Duodenal mucosa (tissue), 2 donors: Measurements from ENCODE around the gene PRKAR1B.

ENCODE experiments used
- H3K27ac ChIP-seq: one replicate; pipeline ENCODE4 v1.7.0; 2013; ENCODE audit warnings: low read depth, low read length
- H3K27me3 ChIP-seq, 2 donors: one replicate each; pipeline ENCODE4 v1.7.0; 2013; ENCODE audit warnings: low read length in 2 of 2, control low read depth in 1 of 2; ENCODE audit not compliant: insufficient read depth in 2 of 2, control insufficient read depth in 1 of 2
- H3K36me3 ChIP-seq, 2 donors: one replicate each; pipeline ENCODE4 v1.7.0; 2013; ENCODE audit warnings: low read length in 2 of 2, control low read depth in 1 of 2; ENCODE audit not compliant: insufficient read depth in 2 of 2, control insufficient read depth in 1 of 2
- H3K4me1 ChIP-seq, 2 donors: one replicate each; pipeline ENCODE4 v1.7.0; 2013; ENCODE audit warnings: low read length in 2 of 2, control low read depth in 1 of 2; ENCODE audit not compliant: insufficient read depth in 2 of 2, control insufficient read depth in 1 of 2
- H3K4me3 ChIP-seq, 2 donors: one replicate each; pipeline ENCODE4 v1.7.0; 2013; ENCODE audit warnings: low read length in 2 of 2, low read depth in 1 of 2
- H3K9ac ChIP-seq, 2 donors: one replicate each; pipeline ENCODE4 v1.7.0; 2013; ENCODE audit warnings: low read length in 2 of 2, low read depth in 1 of 2
- H3K9me3 ChIP-seq, 2 donors: one replicate each; pipeline ENCODE4 v1.7.0; 2013; ENCODE audit warnings: low read length in 2 of 2, control low read depth in 1 of 2; ENCODE audit not compliant: control insufficient read depth in 1 of 2

The PRKAR1B gene

GRCh38 chr7:534959-535358 lies 192.1 kb downstream of the PRKAR1B start:
- Histone ChIP-seq H3K9me3 (no peaks in the 10 kb centered on the region), H3K27me3 (peaks cover 0 to 4% of the 10 kb centered on the region in 2 donors), H3K4me3 (no peak overlapping the region), H3K4me1 (peaks cover 18 to 19% of the 10 kb centered on the region in 2 donors), H3K36me3 (no peaks in the 10 kb centered on the region), H3K9ac (no peak overlapping the region), H3K27ac (no peak overlapping the region)

DNA sequence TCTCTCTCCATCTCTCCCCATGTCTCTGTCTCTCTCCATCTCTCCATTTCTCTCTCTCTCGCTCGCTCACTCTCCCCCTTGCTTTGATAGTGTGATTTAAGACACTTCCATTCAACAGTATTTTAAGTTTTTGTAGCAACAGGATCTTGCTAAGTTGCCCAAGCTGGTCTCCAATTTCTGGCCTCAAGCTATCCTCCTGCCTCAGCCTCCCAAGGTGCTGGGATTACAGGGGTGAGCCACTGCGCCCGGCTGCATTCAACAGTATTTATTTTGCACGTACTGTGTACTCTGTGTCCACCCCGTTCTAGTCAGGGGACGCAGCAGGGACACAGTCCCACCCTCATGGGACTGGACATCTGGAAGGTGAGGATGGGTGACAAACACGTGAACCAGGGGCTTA lies 193.0 kb downstream of the PRKAR1B start:
- H3K4me1 ChIP-seq, result peaks cover 13 to 16% of the 10 kb centered on the region in 2 donors
- no peaks in the 10 kb centered on the region for H3K9me3 ChIP-seq
- peaks cover 0 to 4% of the 10 kb centered on the region in 2 donors for H3K27me3 ChIP-seq
- H3K27ac ChIP-seq, result no peak overlapping the region
- no peak overlapping the region for H3K4me3 ChIP-seq
- H3K9ac ChIP-seq, result no peak overlapping the region
- H3K36me3 ChIP-seq, result no peaks in the 10 kb centered on the region

GRCh38 chr7:533266-533665 lies 193.8 kb downstream of the PRKAR1B start:
- H3K27me3 ChIP-seq, result peaks cover 0 to 4% of the 10 kb centered on the region in 2 donors
- H3K4me3 ChIP-seq, result no peak overlapping the region
- H3K36me3 ChIP-seq, result no peaks in the 10 kb centered on the region
- no peak overlapping the region for H3K27ac ChIP-seq
- peaks cover 5 to 8% of the 10 kb centered on the region in 2 donors for H3K4me1 ChIP-seq
- H3K9me3 ChIP-seq, result no peaks in the 10 kb centered on the region
- no peak overlapping the region for H3K9ac ChIP-seq

DNA sequence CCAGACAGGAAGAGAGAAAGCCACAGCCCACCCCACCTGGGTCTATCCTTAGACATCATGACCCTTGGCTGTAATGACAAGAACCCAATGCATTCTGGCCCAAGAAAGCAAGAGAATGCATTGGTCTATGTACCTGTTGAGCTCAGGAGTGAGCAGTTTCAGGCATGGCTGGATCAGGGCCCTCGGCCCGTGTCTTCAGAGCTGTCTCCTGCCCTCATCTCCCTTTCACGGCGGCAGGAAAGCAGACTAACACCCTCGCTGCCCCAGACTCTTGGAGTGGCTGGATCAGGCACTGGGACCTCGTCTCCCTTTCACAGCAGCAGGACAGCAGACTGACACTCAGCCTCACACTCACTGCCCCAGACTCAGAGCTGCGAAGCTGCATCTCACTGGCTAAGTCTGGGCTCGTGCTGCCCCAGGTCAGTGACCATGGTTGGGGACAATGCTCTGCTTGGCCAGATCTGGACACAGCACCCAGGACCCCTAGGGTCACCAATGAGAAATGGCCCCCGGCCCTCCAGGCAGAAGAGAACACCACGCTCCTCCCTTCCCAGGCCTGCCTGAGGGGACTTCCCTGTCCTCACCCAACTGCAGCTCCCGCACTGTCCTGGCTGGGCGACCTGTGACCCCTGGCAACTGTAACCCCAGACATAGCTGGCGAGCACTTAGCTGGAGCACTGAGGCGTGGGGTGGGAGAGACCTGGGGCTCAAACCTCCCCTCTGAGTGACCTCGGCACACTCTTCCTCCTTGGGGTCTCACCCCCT lies 194.5 kb downstream of the PRKAR1B start:
- Histone ChIP-seq H3K4me3 (no peak overlapping the region), H3K36me3 (no peaks in the 10 kb centered on the region), H3K4me1 (peaks cover under 1 to 1% of the 10 kb centered on the region in 2 donors), H3K9me3 (no peaks in the 10 kb centered on the region), H3K27ac (no peak overlapping the region), H3K27me3 (peaks cover 0 to 4% of the 10 kb centered on the region in 2 donors), H3K9ac (no peak overlapping the region)

- H3K27ac ChIP-seq, result no peak overlapping the region
- no peak overlapping the region for H3K9ac ChIP-seq
- no peaks in the 10 kb centered on the region for H3K9me3 ChIP-seq
- no peaks in the 10 kb centered on the region for H3K4me1 ChIP-seq
- H3K36me3 ChIP-seq, result no peaks in the 10 kb centered on the region
- H3K27me3 ChIP-seq, result peaks cover 0 to 4% of the 10 kb centered on the region in 2 donors
- no peak overlapping the region for H3K4me3 ChIP-seq
Measured at GRCh38 chr7:531777-532176, 195.3 kb downstream of the PRKAR1B start.

GRCh38 chr7:528451-528850 lies 198.6 kb downstream of the PRKAR1B start:
- H3K9ac ChIP-seq, result no peak overlapping the region
- no peaks in the 10 kb centered on the region for H3K36me3 ChIP-seq
- no peak overlapping the region for H3K27ac ChIP-seq
- peaks cover 2 to 4% of the 10 kb centered on the region in 2 donors for H3K27me3 ChIP-seq
- H3K4me1 ChIP-seq, result peaks cover 0 to 2% of the 10 kb centered on the region in 2 donors
- H3K9me3 ChIP-seq, result no peaks in the 10 kb centered on the region
- no peak overlapping the region for H3K4me3 ChIP-seq

GRCh38 chr7:527723-528122 lies 199.4 kb downstream of the PRKAR1B start:
- Histone ChIP-seq H3K9me3 (no peaks in the 10 kb centered on the region), H3K9ac (no peak overlapping the region), H3K36me3 (no peaks in the 10 kb centered on the region), H3K4me1 (peaks cover 5 to 6% of the 10 kb centered on the region in 2 donors), H3K27me3 (peaks cover 9 to 10% of the 10 kb centered on the region in 2 donors), H3K4me3 (no peak overlapping the region), H3K27ac (no peak overlapping the region)

GRCh38 chr7:526460-527034 lies 200.5 kb downstream of the PRKAR1B start:
- no peak overlapping the region for H3K9ac ChIP-seq
- peaks cover 5 to 6% of the 10 kb centered on the region in 2 donors for H3K4me1 ChIP-seq
- no peaks in the 10 kb centered on the region for H3K9me3 ChIP-seq
- no peaks in the 10 kb centered on the region for H3K36me3 ChIP-seq
- H3K27me3 ChIP-seq, result peaks cover 6 to 11% of the 10 kb centered on the region in 2 donors
- no peak overlapping the region for H3K4me3 ChIP-seq
- no peak overlapping the region for H3K27ac ChIP-seq

- H3K4me1 ChIP-seq, result peaks cover 5 to 6% of the 10 kb centered on the region in 2 donors
- no peak overlapping the region for H3K9ac ChIP-seq
- H3K36me3 ChIP-seq, result no peaks in the 10 kb centered on the region
- H3K27me3 ChIP-seq, result peaks cover 13 to 19% of the 10 kb centered on the region in 2 donors
- no peak overlapping the region for H3K4me3 ChIP-seq
- no peak overlapping the region for H3K27ac ChIP-seq
- H3K9me3 ChIP-seq, result no peaks in the 10 kb centered on the region
Measured at GRCh38 chr7:525740-526139, 201.3 kb downstream of the PRKAR1B start.

DNA sequence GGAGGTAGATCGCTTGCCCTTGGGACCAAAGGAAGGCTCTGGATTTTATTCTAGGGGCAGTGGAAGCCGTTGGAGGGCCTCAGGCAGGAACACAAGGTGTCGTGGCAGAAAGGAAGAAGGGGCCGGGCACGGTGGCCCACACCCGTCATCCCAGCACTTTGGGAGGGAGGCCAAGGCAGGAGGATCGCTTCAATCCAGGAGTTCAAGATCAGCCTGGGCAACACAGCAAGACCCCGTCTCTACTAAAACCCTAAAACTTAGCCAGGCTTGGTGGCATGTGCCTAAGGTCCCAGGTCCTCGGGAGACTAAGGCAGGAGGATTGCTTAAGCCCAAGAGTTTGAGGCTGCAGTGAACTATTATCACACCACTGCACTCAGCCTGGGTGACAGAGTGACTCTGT lies 202.3 kb downstream of the PRKAR1B start:
- Histone ChIP-seq H3K27ac (no peak overlapping the region), H3K27me3 (peaks cover 16 to 24% of the 10 kb centered on the region in 2 donors), H3K4me1 (peaks cover 5 to 6% of the 10 kb centered on the region in 2 donors)

More for the DNA sequence above, 202.3 kb downstream of the PRKAR1B start:
- Histone ChIP-seq H3K9me3 (no peaks in the 10 kb centered on the region), H3K36me3 (no peaks in the 10 kb centered on the region), H3K4me3 (no peak overlapping the region), H3K9ac (no peak overlapping the region)
